Measurements from ENCODE around the gene NTRK1. TPM values are rescaled to one million over a fixed set of nuclear protein-coding genes. Genes with fewer than 3 reads are reported as not detected.

Gene NTRK1
- not detected in 2 replicates for total RNA-seq

DNA sequence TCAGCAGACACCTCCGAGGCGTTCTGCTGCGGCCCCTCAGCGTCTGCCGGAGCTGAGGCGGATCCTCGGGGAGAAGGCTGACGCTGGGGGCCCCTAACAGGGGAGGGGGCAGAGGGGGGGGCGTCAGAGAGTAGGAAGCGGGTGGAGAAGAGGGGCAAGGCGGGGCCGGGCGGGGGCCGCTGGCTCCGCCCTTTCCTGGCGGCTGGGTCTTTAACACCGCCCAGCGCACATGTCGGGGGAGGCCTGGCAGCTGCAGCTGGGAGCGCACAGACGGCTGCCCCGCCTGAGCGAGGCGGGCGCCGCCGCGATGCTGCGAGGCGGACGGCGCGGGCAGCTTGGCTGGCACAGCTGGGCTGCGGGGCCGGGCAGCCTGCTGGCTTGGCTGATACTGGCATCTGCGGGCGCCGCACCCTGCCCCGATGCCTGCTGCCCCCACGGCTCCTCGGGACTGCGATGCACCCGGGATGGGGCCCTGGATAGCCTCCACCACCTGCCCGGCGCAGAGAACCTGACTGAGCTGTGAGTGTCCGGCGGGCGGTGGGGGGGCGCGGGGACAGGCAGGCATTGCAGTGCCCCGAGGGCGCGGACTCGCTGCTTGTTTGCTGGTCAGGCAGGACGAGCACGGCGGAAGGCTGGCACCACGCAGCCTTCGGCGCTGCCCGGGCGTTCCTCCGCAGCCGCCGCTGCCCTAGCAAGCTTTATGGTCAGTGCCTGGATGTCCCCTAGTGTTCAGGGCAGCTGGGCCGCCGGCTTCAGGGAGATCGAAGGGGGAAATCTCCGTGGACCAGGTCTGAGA, at the start of gene NTRK1:
Gene NTRK1, plus strand, starts transcription at position 238 of the 796 bp plus-strand sequence. Its CDS starts 70 bp downstream, at position 308.

DNA sequence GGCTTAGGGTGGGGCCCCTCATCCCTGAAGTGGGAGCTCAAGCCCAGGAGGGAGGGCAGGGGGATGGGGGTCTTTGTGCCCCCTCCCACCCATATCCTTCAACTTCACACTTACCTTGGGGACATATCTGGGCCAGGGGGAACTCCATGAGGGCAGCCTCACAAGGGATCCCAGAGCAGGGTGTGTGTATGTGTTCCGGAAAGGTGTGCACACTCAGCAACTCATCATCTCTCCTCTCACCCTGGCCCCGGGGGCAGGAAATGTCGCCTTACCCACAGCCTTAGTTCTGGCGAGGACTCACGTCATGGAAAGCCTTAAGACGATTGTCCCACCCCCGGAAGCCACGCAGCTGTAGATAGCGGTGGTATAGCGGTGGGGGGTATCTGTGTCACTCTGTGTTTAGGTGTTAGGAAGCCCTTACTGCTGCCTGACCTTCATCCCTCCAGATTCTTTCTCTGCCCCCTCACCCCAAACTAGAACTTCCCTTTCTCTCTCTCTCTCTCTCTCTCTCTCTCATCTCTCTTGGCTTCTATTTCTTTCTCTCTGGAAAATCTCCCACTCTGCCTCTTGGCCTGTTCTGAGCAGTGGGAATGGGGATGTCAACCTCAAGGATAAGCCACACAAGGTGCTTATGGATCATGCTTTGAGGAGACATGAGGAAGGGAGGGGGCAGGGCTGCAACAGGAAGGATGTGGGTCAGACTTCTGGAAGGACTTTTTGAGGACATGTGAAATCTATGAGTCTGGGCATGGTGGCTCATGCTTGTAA, 43.9 kb upstream of the NTRK1 start, which contains the start of gene SH2D2A:
Gene SH2D2A, minus strand, starts transcription at position 288 of the 768 bp plus-strand sequence. Its CDS starts 140 bp downstream, at position 148.

DNA sequence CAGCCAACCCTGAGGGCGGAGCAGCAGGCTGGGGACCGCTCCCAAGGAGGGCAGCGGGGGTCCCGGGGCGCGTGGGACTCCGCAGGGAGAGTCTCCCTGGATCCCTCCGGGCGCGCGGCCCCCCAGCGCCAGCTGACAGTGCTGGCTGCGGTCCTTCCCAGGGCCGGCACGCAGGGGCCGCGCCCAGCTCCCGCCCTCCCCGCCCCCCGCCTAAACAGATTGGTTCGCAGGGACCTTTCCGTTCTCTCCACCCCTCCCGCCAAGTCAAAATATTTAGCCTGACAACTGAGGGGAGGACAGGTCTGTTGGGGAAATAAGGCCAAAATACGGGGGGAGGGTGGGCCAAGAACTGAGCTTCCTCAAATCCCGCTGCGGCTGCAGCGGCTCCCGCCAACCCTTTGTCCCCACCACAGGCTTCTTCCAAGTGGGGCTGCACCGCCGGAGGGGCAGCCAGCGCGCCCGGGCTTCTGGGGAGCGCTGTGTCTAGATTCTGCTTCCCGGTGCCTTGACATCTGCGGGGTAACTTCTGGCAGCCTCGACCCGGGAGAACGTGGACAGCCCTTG, 1.6 kb upstream of the NTRK1 start, which contains the start of gene INSRR:
Gene INSRR, minus strand, starts transcription at position 159 of the 564 bp plus-strand sequence. CDS start 496 bp downstream, outside the sequence.

DNA sequence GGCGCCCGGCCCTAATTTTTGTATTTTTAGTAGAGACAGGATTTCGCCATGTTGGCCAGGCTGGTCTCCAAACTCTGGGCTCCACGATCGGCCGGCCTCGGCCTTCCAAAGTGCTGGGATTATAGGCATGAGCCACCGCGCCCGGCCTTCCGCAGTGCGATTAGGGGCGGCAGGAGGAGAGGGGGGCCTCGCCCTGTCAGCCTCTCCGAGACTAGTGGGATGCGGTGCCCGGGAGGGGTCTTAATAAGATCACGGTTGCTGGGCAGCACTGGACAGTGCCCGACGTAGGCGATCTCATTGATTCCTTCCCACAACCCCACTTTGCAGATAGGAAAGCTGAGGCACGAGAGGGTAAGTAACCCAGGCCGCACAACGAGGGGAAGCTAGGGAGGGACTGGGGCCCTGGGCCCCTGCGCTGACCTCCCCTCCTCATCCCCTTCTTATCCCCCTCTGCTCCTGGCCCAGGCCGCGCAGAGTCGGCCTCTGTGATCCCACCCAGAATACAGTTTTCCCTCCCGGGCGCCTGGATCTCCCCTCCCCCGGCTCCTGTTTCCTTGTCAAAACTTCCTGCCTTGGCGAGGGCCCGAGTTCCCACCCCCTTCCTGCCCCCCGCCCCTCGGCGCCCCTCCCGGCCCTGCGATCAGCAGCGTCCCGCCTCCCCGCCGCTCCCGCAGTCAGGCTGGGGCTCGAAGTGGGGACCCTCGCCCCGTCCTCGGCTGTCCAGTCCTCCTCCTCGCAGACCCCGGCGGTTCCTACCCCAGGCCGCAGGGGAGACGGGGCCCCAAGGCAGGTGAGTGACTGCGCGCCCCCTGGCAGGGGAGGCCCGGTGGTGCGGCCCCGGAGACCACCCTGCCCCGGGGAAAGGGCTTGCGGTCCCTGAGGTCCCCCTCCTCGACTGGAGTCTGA, 32.6 kb downstream of the NTRK1 start, which contains the start of gene PEAR1:
Gene PEAR1, plus strand, starts transcription at position 671 of the 906 bp plus-strand sequence. CDS start 10,209 bp downstream, outside the sequence.

DNA sequence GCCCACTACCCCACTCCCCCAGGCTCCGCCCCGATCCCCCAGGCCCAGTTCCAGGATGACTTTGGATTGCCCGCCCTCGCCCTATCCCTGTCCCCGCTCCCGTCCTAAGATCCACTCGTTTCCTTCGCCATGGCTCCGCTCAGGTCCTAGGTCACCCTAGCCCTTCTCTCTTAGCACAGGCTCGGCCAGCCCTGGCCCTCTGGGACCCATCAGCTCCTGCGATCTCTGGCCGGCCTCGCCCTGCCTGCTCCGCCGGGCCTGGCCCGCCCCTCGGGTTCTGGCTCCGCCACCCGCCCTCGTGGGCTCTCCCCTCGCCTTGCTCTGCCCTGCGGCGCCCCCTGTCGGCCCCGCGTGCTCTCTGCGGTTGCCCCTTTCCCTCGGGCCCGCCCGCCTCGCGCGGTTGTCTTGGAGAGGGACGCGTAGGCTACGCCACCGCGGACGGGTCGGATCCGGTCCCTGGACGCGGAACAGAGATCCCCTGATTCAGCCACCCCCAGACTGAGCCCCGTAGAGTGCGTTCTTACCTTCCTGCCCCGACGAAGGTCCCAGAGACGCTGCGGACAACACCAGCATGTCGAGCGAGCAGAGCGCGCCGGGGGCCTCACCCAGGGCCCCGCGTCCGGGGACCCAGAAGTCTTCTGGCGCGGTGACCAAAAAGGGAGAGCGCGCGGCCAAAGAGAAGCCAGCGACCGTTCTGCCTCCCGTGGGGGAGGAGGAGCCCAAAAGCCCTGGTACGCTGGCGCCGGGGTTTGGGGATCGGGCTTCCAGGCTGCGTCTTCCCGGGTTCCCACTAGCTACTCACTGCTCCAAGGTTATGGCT, 59.8 kb downstream of the NTRK1 start, which contains the start of gene LRRC71:
Gene LRRC71, plus strand, starts transcription at position 400 of the 820 bp plus-strand sequence. Its CDS starts 172 bp downstream, at position 572.

Other genes with a start within 250 kb of the NTRK1 start
- gene HAPLN2, start 241.4 kb upstream of the NTRK1 start, total RNA-seq = not detected in 2 replicates
- gene BCAN, start 218.7 kb upstream of the NTRK1 start, total RNA-seq = not detected in 2 replicates
- 10.2 and 26.6 TPM in 2 replicates for gene NES, start 183.5 kb upstream of the NTRK1 start, total RNA-seq
- 58.3 and 150 TPM in 2 replicates for gene CRABP2, start 155.3 kb upstream of the NTRK1 start, total RNA-seq
- 18.2 and 18.3 TPM in 2 replicates for gene METTL25B, start 132.4 kb upstream of the NTRK1 start, total RNA-seq
- gene ISG20L2, start 132.1 kb upstream of the NTRK1 start, total RNA-seq = 14.9 and 21.5 TPM in 2 replicates
- 52.3 and 57.1 TPM in 2 replicates for gene MRPL24, start 119.8 kb upstream of the NTRK1 start, total RNA-seq
- gene HDGF, start 109.2 kb upstream of the NTRK1 start, total RNA-seq = 120 and 124 TPM in 2 replicates
- 30.3 and 42.1 TPM in 2 replicates for gene PRCC, start 93.3 kb upstream of the NTRK1 start, total RNA-seq
- 0.23 TPM in 1 of 2 replicates, not detected in the other for gene SH2D2A, start 44.0 kb upstream of the NTRK1 start, total RNA-seq
- gene INSRR, start 1.7 kb upstream of the NTRK1 start, total RNA-seq = not detected in 2 replicates
- gene PEAR1, start 32.9 kb downstream of the NTRK1 start, total RNA-seq = 20.1 and 23.8 TPM in 2 replicates
- gene LRRC71, start 59.8 kb downstream of the NTRK1 start, total RNA-seq = not detected in 2 replicates
- 20.2 and 24.9 TPM in 2 replicates for gene ARHGEF11, start 184.9 kb downstream of the NTRK1 start, total RNA-seq
- gene ETV3L, start 238.9 kb downstream of the NTRK1 start, total RNA-seq = not detected in 2 replicates

All from pericardium fibroblast (primary cell).